ENCODE measurements around the gene PRDM7.
"Not testable (repeated sequence)": the region's sequence is repeated elsewhere in the genome, so short reads cannot be mapped to it uniquely, and the experiment has no call there.

Gene PRDM7

GRCh38 chr16:90070440-90070839, 6.7 kb downstream of the PRDM7 start:
- DNase-seq: no peak

DNA sequence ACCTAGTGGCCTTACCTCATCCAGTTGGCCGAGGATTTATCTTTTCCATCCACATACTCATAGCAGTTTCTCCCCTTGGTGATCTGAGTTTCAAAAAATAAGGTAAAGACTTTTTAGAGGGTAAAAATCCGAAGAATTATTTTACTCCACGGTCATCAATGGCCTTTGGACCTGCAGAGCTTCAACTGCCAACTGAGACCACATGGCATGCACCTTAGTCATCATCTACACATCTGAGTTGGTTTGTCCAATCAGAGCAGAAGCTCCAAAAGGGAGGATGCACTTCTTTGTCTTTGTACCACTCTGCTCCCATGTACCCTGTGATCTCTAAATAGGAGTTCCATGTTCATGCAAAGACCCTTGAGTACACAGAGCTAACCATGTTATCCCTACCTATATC, 15.7 kb downstream of the PRDM7 start:
- DNase-seq: no peak

- no peak for DNase-seq
These were observed 19.4 kb downstream of the PRDM7 start for GRCh38 chr16:90057738-90058173.

DNA sequence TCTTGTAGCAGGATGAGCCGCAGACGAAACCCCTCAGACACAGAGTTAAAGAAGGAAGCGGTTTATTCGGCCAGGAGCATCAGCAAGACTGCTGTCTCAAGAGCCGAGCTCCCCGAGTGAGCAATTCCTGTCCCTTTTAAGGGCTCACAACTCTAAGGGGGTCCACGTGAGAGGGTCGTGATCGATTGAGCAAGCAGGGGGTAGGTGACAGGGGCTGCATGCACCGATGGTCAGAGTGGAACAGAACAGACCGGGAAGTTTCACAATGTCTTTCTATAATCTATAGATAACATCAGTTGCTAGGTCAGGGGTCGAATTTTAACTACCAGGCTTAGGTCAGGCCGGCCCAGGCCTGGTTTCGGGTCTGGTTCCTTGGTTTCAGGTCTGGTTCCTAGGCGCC, 20.6 kb downstream of the PRDM7 start:
- not testable (repeated sequence) for DNase-seq

DNA sequence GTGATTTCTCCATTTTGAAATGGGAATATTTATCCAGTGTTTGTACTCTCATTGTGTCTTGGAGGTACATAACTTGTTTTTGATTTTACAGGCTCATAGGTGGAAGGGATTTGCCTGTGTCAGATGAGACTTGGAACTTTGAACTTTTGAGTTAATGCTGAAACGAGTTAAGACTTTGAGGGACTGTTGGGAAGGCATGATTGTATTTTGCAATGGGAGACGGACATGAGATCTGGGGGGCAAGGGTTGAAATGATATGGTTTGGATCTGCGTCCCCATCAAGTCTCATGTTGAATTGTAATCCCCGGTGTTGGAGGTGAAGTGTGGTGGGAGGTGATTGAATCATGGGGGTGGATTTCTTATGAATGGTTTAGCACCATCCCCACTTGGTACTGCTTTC, 21.8 kb downstream of the PRDM7 start:
- DNase-seq: no peak

GRCh38 chr16:90054554-90054953, 22.6 kb downstream of the PRDM7 start:
- no peak for DNase-seq

DNA sequence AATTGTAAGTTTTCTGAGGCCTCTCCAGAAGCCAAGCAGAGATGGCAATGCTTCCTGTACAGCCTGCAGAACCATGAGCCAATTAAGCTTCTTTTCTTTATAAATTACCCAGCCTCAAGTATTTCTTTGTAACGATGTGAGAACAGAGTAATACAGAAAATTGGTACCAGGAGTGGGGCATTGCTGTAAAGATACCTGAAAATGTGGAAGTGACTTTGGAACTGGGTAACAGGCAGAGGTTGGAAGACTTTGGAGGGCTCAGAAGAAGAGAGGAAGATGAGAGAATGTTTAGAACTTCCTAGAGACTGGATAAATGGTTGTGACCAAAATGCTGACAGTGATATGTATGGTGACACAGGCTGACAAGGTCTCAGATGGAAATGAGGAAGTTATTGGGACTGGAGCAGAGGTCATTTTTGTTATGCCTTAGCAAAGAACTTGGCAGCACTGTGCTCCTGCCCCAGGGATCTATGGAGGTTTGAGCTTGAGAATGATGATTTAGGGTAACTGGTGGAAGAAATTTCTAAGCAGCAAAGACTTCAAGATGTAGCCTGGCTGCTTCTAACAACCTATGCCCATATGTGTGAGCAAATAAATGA, 23.1 kb downstream of the PRDM7 start:
- DNase-seq: no peak

DNA sequence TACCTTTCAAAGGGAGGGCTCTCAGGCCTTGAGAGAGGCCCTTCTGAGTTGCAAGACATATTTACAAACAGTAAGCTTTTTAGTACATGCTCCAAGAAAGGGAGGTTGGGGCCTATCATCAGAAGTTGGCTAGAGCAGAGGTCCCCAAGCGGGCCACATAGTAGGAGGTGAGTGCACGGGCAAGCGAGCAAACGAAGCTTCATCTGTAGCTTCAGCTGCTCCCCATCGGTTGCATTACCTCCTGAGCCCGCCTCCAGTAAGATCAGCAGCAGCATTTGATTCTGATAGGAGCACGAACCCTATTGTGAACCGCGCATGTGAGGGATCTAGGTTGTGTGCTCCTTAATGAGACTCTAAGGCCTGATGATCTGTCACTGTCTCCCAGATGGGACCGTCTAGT, 26.2 kb downstream of the PRDM7 start:
- no peak for DNase-seq

GRCh38 chr16:90048737-90049330, 28.3 kb downstream of the PRDM7 start:
- DNase-seq: no peak

DNA sequence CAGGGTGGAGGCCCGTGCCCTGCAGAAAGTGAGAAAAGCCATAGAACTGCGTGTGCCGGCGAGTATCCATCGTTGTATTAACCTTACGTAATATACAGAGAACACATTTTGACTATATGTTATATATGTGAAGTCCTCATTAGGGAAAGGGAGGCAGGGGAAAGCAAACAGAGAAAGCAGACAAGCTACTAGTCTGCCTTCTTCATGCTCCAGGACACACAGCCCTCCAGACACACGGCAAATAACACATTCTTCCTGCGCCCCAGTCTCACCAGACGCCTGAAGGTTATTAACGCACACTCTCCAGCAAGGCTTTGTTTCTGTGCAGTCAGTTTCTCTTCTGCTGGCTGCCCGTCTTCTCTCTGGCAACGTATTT, 28.8 kb downstream of the PRDM7 start:
- no peak for DNase-seq

GRCh38 chr16:90047714-90048346, 29.3 kb downstream of the PRDM7 start:
- no peak for DNase-seq

GRCh38 chr16:90046971-90047713, 30.0 kb downstream of the PRDM7 start:
- DNase-seq: no peak

GRCh38 chr16:90046122-90046970, 30.8 kb downstream of the PRDM7 start:
- DNase-seq: no peak

GRCh38 chr16:90044111-90044551, 33.0 kb downstream of the PRDM7 start:
- DNase-seq: no peak

GRCh38 chr16:90043526-90043925, 33.6 kb downstream of the PRDM7 start:
- no peak for DNase-seq

DNA sequence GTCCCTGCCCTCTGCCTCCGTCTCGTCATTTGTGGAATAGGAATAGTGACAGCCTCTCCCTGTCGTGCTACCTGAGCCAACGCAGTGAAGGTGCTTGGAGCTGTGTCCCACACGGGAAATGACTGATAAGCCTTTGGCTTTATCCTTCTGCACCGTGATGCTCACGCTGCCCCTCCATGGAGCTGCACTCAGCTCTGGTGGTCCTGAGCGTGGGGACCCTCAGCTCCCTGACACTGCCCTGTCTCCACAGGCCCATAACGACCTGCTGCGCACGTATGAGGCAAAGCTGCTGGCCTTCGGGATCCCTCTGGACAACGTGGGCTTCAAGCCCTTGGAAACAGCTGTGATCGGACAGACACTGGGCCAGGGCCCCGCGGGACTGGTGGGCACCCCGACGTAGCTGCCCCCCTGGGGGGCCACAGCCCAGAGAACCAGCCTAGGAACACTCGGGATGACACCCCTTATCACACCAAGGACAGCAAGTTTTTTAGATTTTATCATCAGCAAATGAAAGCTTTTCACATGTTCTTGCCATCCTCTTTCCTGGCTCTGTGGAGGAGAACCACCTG, 34.1 kb downstream of the PRDM7 start:
- DNase-seq: no peak

DNA sequence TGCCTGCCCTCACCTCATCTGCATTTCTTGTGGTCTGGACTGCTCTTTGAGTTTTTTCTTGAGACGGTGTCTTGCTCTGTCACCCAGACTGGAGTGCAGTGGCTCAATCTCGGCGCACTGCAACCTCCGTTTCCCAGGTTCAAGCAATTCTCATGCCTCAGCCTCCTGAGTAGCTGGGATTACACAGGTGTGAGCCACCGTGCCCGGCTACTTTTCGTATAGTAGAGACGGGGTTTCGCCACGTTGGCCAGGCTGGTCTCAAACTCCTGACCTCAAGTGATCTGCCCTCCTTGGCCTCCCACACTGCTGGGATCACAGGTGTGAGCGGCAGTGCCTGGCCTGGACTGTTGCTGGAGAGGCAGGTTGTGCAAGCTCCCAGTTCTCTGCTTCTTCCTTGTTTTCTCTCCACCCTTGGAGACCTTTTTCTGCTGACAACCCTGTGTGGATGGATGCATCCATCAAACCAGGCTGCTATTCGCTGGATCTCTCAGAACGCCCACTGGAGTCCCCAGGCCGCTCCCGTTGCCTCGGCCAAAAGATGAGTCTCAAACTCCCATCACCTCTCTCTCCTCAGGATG, 35.1 kb downstream of the PRDM7 start:
- DNase-seq: no peak

GRCh38 chr16:90040152-90041023, 36.7 kb downstream of the PRDM7 start:
- DNase-seq: no peak

DNA sequence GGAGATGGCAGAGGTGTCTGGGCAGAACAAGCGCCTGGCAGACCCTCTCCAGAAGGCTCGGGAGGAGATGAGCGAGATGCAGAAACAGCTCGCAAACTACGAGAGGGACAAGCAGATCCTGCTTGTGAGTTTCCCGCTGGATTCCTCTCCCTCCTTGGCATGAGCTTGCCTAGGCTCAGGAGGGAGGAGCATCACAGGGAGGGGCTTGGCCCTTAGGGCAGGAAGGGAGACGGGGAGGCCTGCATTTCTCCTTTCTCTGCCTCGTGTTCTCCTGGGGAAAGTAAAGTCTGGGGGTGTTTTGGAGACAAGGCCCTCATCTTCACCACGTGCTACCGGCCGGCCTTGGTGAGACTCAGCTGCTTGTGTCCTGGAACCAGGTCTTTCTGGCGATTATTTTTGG, 39.9 kb downstream of the PRDM7 start:
- DNase-seq: no peak

- DNase-seq: no peak
These were observed 41.2 kb downstream of the PRDM7 start for GRCh38 chr16:90035902-90036301.

GRCh38 chr16:90034504-90034903, 42.6 kb downstream of the PRDM7 start:
- no peak for DNase-seq
